ENCODE results near the gene CNOT8.
"Not testable (repeated sequence)": the region's sequence is repeated elsewhere in the genome, so short reads cannot be mapped to it uniquely, and the experiment has no call there.

GRCh38 chr5:154832804-154833203 lies 25.6 kb upstream of the CNOT8 start:
- TF ChIP-seq MEF2A (IDR thresholded peaks at IDR 0.05; ENCODE audit: borderline replicate concordance, low read depth); TAF1 (IDR thresholded peaks at IDR 0.05; ENCODE audit: borderline replicate concordance, low read depth, low read length); CTCF (IDR thresholded peaks at IDR 0.05); POLR2AphosphoS5 (IDR thresholded peaks at IDR 0.05; ENCODE audit: low read depth, low read length); USF2 (IDR thresholded peaks at IDR 0.05; ENCODE audit: borderline replicate concordance, low read depth, low read length); JUND (IDR thresholded peaks at IDR 0.05); SMC3 (IDR thresholded peaks at IDR 0.05; ENCODE audit: low read depth, low read length): not testable (repeated sequence)
